ENCODE data around the gene INSL4. TPM values are rescaled to one million over a fixed set of nuclear protein-coding genes. Genes with fewer than 3 reads are reported as not detected.

INSL4 gene
- not detected in 2 replicates for polyA plus RNA-seq (2014; cell fraction: cytosol; rRNA removed)
- polyA plus RNA-seq (2014; cell fraction: nucleus; rRNA removed): not detected in 2 replicates

DNA sequence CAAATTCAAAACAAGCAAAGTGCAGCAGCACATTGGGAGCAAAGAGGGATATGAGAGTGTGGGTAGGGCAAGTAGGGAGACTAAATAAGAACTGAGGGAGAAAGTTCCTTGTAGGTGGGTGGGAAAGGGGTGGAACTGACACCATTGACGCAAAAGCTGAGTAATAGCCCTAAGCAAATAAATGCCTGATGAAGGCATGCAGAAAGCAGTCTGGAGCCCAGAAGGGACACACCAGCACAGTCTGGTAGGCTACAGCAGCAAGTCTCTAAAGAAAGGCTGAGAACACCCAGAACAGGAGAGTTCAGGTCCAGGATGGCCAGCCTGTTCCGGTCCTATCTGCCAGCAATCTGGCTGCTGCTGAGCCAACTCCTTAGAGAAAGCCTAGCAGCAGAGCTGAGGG lies at the start of gene INSL4:
Gene INSL4 (plus strand): TSS at position 208 of the 400 bp plus-strand sequence. CDS start 105 bp downstream, at position 313.
- DNase-seq (ENCODE audit: low spot score): no peak

DNA sequence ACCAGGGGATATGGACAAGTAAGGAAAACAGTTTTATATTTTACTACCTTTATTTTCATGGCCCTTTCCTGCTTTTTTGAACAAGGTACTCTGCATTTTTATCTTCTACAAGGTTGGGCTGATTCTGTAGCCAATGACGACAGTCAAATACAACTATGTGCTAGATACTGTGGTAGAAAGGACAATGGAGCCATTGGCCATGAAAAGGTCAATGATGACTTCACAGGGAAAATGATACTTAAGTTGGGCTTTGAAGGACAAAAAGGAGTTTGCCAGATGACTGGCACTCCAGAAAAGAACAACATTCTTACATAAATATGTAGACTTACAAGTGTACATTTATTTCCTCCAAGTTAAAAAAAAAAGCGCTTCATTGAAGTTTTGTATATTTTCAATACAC lies 46.4 kb upstream of the INSL4 start:
- DNase-seq (ENCODE audit: low spot score): no peak

DNA sequence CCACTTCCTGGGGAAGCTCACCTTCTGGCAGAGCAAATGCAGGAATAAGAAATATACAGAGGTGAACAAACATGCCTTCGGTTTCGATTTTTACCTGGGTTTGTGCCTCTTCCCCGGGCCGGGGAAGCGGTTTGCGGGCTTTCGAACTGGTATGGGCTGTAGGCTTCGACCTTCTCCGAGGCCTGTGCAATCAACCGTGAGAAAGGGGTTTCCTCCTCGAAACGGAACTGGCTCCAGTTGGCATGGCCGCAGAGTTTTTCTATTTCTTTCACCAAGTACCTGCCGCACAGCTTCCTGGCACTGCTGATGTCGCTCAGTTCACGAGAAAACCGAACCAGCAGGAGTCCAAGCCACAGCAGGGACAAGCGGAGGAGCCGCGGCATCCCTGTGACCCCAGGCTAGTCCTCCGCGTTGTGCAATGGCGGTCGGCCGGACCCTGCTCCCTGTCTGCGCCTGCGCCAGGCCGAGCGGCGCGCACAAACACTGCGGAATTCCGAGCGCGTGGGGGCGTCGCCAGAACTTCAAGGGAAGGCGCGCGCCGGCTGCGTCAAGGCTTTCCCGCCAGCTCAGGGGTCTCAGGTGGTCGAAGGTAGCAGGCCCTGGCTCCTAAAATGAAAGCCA lies 45.9 kb upstream of the INSL4 start, which contains the start of gene INSL6:
Gene INSL6 (minus strand): TSS at position 420 of the 621 bp plus-strand sequence. CDS start 37 bp downstream, at position 383.
- no peak for DNase-seq (ENCODE audit: low spot score)

- peak; percentile 51 for DNase-seq (ENCODE audit: low spot score)
These were observed 44.6 kb upstream of the INSL4 start for GRCh38 chr9:5186416-5187169.

DNA sequence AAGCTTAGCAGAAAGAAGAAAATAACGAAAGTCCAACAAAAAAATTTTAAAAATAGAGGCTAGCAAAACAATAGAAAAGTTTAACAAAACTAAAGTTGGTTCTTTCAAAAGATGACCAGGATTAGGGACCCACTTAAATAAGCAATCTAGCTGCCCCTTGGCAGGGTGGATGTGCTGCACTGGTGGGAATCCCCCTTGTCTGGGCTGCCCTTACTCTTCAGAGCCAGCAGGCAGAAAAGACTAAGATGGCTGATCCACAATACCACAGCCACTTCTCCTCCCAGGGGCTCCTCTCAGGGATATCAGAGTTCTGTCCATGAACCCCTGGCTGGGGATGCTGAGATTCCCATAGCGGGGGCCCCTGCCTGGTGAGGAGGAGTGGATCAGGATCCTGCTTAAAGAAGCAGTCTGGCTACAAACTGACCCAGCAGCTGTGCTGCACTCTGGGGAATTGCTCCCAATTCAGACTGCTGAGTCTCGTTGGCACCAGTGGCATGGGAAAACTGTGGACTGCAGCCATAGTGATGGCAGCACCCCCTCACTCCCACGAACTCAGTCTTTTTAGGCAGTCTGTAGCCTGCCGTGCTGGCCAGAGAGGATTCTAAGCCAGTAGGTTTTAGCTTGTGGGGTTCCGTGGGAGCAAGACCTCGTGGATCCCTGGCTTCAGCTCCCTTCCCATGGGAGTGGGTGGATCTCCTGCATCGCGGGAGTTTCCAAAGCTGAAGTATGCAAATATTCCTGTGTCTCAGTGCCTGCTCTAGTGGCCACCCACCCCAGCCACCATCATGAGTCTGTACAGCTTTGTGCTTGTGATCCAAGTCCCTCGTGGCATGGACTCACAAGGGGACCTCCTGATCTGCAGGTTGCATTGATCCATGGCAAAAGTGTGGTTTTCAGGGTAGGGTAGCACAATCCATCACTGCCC lies 42.9 kb upstream of the INSL4 start:
- DNase-seq (ENCODE audit: low spot score): no peak

GRCh38 chr9:5191985-5192384 lies 39.2 kb upstream of the INSL4 start:
- no peak for DNase-seq (ENCODE audit: low spot score)

DNA sequence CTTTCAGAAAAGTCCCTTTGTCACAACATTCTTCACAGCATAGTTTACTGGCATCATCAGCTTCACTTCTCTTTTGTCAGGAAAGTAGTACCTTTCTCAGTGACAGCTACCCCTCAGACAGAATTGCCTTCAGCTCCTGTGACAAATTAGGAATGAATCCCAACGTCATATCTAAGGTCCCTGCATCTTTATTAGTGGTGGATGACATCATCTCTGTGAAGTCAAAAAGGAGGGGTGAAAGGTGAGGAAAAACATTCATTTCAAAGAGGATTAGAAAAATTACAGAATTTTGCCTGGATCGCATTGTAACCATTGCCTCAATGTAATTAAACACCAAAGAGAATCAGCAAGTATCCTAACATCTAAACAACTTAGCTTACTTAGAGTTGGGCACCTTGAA lies 37.9 kb upstream of the INSL4 start:
- no peak for DNase-seq (ENCODE audit: low spot score)

- no peak for DNase-seq (ENCODE audit: low spot score)
These were observed 35.8 kb upstream of the INSL4 start for GRCh38 chr9:5195463-5195862.

DNA sequence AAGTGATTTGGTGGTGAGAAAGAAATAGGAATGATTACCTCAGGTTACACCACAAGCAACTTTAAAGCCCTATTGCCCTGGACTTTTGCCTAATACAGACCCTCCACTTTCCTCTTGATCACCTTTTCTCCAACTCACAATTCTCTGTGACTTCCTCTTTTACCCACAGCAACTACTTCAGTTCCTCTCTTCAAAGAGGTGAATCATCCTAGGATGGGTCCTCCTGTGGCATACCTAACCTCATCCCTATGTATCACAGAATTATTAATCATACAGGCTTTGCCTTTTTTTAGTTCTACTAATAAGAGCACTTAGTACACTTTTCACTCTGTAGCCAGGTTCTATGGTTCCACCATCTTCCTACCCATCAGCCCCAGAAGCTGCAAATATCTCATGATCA lies 26.1 kb upstream of the INSL4 start:
- DNase-seq (ENCODE audit: low spot score): no peak

DNA sequence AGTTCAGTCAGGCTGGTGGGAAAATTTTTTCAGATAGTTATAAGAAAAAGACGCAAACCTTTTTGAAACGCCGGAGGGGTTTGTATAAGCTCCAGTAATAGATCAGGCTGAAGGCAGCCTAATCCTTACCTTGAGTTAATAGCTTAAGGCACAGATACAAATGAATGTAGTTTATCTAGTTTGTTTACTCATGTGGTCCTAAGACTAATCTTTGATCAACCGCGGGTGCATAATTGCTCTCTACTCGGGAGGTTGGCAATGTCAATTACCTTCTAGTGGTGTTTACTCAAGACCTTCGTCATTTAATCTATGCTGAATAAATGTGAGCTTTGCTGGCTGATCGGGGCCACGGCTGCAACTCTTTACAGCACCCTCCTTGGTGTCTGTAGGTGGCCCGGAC lies 665 bp upstream of the INSL4 start:
- no peak for DNase-seq (ENCODE audit: low spot score)

DNA sequence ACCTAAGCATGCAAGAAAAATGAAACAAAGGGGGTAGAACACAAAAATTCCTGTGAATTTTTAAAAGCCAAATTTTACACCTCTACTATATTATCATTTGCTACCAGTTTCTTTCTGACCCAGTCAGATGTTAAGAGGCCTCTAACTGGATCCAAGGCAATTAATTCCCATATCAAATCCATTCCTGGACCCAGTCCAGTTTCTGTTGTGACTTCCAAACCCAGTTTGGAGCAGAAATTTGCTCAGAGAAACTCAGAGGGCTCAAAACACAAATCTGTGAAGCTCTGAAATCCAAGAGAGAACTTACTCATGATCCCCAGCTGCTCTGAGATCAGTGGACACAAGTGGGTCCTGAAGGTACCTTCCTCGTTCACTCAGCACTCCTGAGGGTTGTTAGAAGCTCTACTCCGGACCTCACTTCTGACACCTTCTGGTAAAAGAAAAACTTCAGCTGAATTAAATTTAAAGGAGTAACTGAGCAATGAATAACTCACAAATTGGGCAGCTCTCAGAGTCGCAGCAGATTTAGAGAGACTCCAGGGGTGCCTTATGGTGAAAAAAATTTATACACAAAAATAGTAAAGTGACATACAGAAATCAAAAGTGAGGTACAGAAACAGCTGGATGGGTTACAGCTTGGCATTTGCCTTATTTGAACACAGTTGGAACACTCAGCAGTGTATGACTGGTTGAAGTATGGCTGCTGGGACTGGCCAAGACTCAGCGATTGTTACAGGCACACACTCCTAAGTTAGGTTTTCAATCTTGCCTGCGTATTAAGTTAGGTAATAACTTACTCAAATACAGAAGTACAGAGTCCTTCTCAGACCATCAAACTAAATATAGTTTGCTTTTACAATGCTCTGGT lies 32.4 kb downstream of the INSL4 start:
- no peak for DNase-seq (ENCODE audit: low spot score)

DNA sequence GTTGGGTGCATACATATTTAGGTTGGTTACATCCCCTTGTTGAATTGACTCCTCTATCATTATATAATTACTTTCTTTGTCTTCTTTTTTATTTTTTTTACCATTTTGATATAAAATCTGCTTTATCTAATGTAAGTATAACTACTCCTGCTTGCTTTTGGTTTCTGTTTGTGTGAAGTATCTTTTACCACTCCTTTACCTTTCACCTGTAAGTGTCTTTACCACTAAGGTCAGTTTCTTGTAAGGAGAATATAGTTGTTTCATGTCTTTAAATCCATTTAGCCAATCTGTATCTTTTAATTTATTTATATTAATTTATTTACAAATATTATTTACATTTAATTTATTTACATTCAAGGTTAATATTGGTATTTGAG lies 33.0 kb downstream of the INSL4 start:
- no peak for DNase-seq (ENCODE audit: low spot score)

GRCh38 chr9:5265939-5266338 lies 34.7 kb downstream of the INSL4 start:
- no peak for DNase-seq (ENCODE audit: low spot score)

GRCh38 chr9:5269249-5269715 lies 38.1 kb downstream of the INSL4 start:
- no peak for DNase-seq (ENCODE audit: low spot score)

- no peak for DNase-seq (ENCODE audit: low spot score)
These were observed 43.6 kb downstream of the INSL4 start for GRCh38 chr9:5274770-5275169.

DNA sequence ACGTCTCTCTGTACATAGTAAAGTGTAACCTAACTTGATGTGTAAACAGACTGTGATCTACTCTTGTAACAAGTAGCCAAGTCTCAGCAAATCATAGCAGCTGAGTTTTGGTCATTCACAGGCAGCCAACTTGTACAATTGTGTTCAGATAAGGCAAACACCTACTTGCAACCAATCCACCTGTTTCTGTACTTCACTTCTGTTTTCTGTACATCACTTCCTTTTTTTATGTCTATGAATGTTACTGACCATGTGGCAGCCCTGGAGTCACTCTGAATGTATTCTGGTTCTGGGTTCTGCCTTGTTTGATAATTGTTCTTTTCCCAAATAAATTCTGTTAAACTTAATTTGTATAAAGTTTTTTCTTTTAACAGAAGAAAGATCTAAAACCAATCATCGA lies 47.3 kb downstream of the INSL4 start:
- DNase-seq (ENCODE audit: low spot score): no peak

Small RNA genes within 50 kb of the gene (small RNA-seq; reads per million reads assigned to genes)
- 0 reads per million in 2 experiments for gene AL133547.1
